GM12878 (cell line): ENCODE data around the gene GPT2. TPM values are rescaled to one million over a fixed set of nuclear protein-coding genes. Genes with fewer than 3 reads are reported as not detected.

Experiments used
- ATAC-seq: fragments of 200-7000 bp; cut with Tn5 transposase; 3 replicates; pipeline ENCODE4 v1.9.1; 2020; ENCODE audit warnings: mild to moderate bottlenecking, moderate library complexity
- BruUV-seq: library from RNA; stranded (reverse); fragments of 400-500 nt; replicated peaks from 2 replicates; lab custom pipeline; 2021; lab: Mats Ljungman, UMichigan
- CTCF ChIA-PET: fragments of 300-600 bp; sonication (Branson Sonifier 250); formaldehyde crosslinking; extraction: SDS; loops from one replicate; lab custom pipeline; 2021; ENCODE audit warnings: inconsistent platforms; lab: Yijun Ruan, JAX
- POLR2A ChIA-PET: fragments of 350-600 bp; formaldehyde crosslinking; extraction: SDS; loops from one replicate; lab custom pipeline; 2021; ENCODE audit warnings: inconsistent platforms; lab: Charles Lee
- RAD21 ChIA-PET: fragments of 300-600 bp; sonication (Branson Sonifier 250); formaldehyde crosslinking; loops from one replicate; lab custom pipeline; 2023; ENCODE audit warnings: antibody characterized with exemption; ENCODE audit not compliant: unreplicated experiment; lab: Charles Lee
- SMC1A ChIA-PET: fragments of 300-600 bp; sonication (Branson Sonifier 250); formaldehyde crosslinking; loops from one replicate; lab custom pipeline; 2023; ENCODE audit not compliant: unreplicated experiment, uncharacterized antibody; lab: Charles Lee
- DNase-seq: peaks from one replicate; pipeline ENCODE4 v3.0.0-alpha.2; 2011; ENCODE audit warnings: low read depth, low spot score
- FAIRE-seq: peaks from 3 replicates; lab custom pipeline; 2011; peaks lifted over from hg19 to GRCh38; lab: Jason Lieb, UNC
- H2AFZ ChIP-seq: 2 replicates; pipeline ENCODE4 v1.6.0; 2011; ENCODE audit warnings: low read depth, low read length, control low read depth; ENCODE audit not compliant: control insufficient read depth
- H3K27ac ChIP-seq: 2 replicates; pipeline ENCODE4 v1.5.1; 2011; ENCODE audit warnings: control low read depth; ENCODE audit not compliant: control insufficient read depth, insufficient read depth
- H3K27me3 ChIP-seq, 2 experiments: replicated peaks in 1 of 2; 2 replicates each; pipeline versions ENCODE4 v1.6.0 to v1.6.1; 2011; ENCODE audit warnings: low read length in 1 of 2; ENCODE audit not compliant: control insufficient read depth in 2 of 2, insufficient read depth in 2 of 2
- H3K36me3 ChIP-seq, 2 experiments: 2 replicates each; pipeline ENCODE4 v1.5.1; 2011; ENCODE audit warnings: low read length in 1 of 2; ENCODE audit not compliant: control insufficient read depth in 2 of 2, insufficient read depth in 2 of 2
- H3K4me1 ChIP-seq: 2 replicates; pipeline ENCODE4 v1.6.1; 2011; ENCODE audit warnings: mild to moderate bottlenecking, low read length, moderate library complexity, mixed read lengths; ENCODE audit not compliant: control insufficient read depth, insufficient read depth
- H3K4me2 ChIP-seq: 2 replicates; pipeline ENCODE4 v1.6.0; 2011; ENCODE audit warnings: control low read depth; ENCODE audit not compliant: control insufficient read depth, insufficient read depth
- H3K4me3 ChIP-seq: fragments of 200-600 bp; sonication (generic); 2 replicates; pipeline ENCODE4 v1.5.1; 2016
- H3K79me2 ChIP-seq: 2 replicates; pipeline ENCODE4 v1.6.0; 2011; ENCODE audit warnings: low read length; ENCODE audit not compliant: control insufficient read depth, insufficient read depth
- H3K9ac ChIP-seq: 2 replicates; pipeline ENCODE4 v1.8.0; 2011; ENCODE audit warnings: low read length, control low read depth, mixed read lengths; ENCODE audit not compliant: control insufficient read depth, insufficient read depth
- H3K9me3 ChIP-seq: replicated peaks from 3 replicates; pipeline ENCODE4 v1.5.1; 2011; ENCODE audit warnings: mild to moderate bottlenecking, low read length; ENCODE audit not compliant: control insufficient read depth, insufficient read depth
- H4K20me1 ChIP-seq: 2 replicates; pipeline ENCODE4 v1.6.0; 2011; ENCODE audit not compliant: control insufficient read depth, insufficient read depth
- BHLHE40 ChIP-seq, 2 experiments: fragments of 450-650 bp in 1 of 2; IDR thresholded peaks; 2 replicates each; pipeline ENCODE4 v1.6.1; 2011 to 2017; ENCODE audit warnings: low read depth in 2 of 2, borderline replicate concordance in 1 of 2, improper control_type of control experiment in 1 of 2, low read length in 1 of 2, mild to moderate bottlenecking in 1 of 2
- FOXM1 ChIP-seq: IDR thresholded peaks from 2 replicates; pipeline ENCODE4 v1.6.1; 2012; ENCODE audit warnings: low read depth, mild to moderate bottlenecking, inconsistent platforms, low read length, moderate library complexity
- HCFC1 ChIP-seq: fragments of 150-350 bp; IDR thresholded peaks from 2 replicates; pipeline ENCODE4 v1.6.1; 2014; ENCODE audit warnings: low read length
- HDAC6 ChIP-seq: fragments of 200-600 bp; sonication (generic); IDR thresholded peaks from one replicate; pipeline ENCODE4 v1.8.0; 2017; ENCODE audit warnings: antibody characterized with exemption; ENCODE audit not compliant: unreplicated experiment
- JUNB ChIP-seq: IDR thresholded peaks from 2 replicates; pipeline ENCODE4 v1.6.1; 2016; ENCODE audit warnings: antibody characterized with exemption, mild to moderate bottlenecking
- YY1 ChIP-seq: IDR thresholded peaks from 2 replicates; pipeline ENCODE4 v1.6.1; 2011; ENCODE audit warnings: low read depth, mild to moderate bottlenecking, low read length
- WGBS: methylation state at CpG from one replicate; pipeline ENCODE4 v1.1.6; 2016; ENCODE audit warnings: low lambda C conversion rate; ENCODE audit not compliant: insufficient replicate concordance, insufficient coverage; ENCODE audit errors: missing lambda C conversion rate; 5-methylcytosine and 5-hydroxymethylcytosine counted together
- in situ Hi-C: fragments of 300-500 bp; cut with MboI; formaldehyde crosslinking; loops from 9 replicates; pipeline ENCODE4 v1.14.3; 2018; ENCODE audit warnings: mixed read lengths
- intact Hi-C: fragments of 100-400 bp; cut with micrococcal nuclease; formaldehyde crosslinking; loops from one replicate; pipeline ENCODE4 v1.14.2; 2022; ENCODE audit not compliant: unreplicated experiment
- polyA plus RNA-seq, 11 experiments: library from polyadenylated mRNA; depleted of rRNA in 4 of 11; unstranded in 6 of 11; stranded (reverse) in 5 of 11; fragments of >200 nt; fragmentation: Nextera tagmentation in 4 of 11; fragmentation: Illumina TruSeq in 1 of 11; extraction: Ambion mirVana in 4 of 11; extraction: Trizol in 1 of 11; gene quantifications; 1 replicate in 1 of 11; 2 replicates in 10 of 11; pipeline versions ENCODE4 v1.2.1 to v1.2.3, GENCODE V29; 2011 to 2016; ENCODE audit warnings: inconsistent platforms in 2 of 11, missing spikeins in 2 of 11, low read depth in 1 of 11
- total RNA-seq, 4 experiments: library from RNA; depleted of rRNA in 3 of 4; stranded (reverse); fragments of >200 nt in 3 of 4; fragmentation: Illumina TruSeq in 1 of 4; extraction: Trizol in 1 of 4; gene quantifications; 2 replicates each; pipeline versions ENCODE4 v1.2.1 to v1.2.3, GENCODE V29; 2013 to 2021
- TF ChIP-seq, protein P1 (sequence below): IDR thresholded peaks from 2 replicates; pipeline ENCODE4 v1.6.1; 2012; ENCODE audit warnings: low read depth, low read length, improper control_type of control experiment
- TF ChIP-seq, protein P2 (sequence below): fragments of 450-650 bp; conservative IDR thresholded peaks from 2 replicates; pipeline ENCODE4 v1.6.1; 2017; ENCODE audit warnings: mild to moderate bottlenecking, moderate library complexity
- TF ChIP-seq, protein P3 (sequence below): fragments of 450-650 bp; IDR thresholded peaks from 2 replicates; pipeline ENCODE4 v1.6.1; 2017; ENCODE audit warnings: mild to moderate bottlenecking, moderate library complexity
- TF ChIP-seq, protein P4 (sequence below): fragments of 450-650 bp; IDR thresholded peaks from 2 replicates; pipeline ENCODE4 v1.6.1; 2017; ENCODE audit warnings: antibody characterized with exemption, mild to moderate bottlenecking, moderate library complexity

Gene GPT2
- total and polyA plus RNA-seq, 10 of the 15 experiments (the other 5 are each of a cell fraction or from before 2014, with no cell fraction given) = 0.45 to 9.9 (median 4.3) TPM

DNA sequence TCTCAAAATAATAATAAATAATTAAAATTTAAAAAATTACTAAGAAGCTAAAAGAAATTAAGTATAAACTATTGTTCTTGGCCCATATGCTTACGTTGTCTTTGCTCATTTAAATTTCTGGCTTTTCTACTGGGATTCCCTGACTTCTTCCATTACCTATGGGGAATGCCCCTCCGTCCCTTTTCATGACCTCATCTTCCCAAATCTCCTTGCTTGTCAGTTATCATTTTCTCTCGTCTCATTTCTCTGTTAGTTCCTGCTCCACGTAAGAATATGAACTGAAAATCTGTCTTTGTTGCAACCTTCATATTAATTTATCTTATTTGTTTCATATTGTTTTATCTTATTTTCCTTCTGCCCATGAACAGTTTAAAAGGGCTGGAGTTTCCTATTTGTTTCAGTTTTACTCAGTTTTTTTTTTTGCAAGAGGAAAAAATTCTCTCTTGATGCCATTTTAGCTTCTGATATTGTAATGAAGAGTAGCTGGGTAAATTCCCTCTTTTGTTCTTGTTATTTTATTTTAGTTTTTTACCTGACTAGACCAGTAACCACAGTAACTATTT lies 91.8 kb downstream of the GPT2 start (continued):
- TF ChIP-seq HDAC6 = no peak

DNA sequence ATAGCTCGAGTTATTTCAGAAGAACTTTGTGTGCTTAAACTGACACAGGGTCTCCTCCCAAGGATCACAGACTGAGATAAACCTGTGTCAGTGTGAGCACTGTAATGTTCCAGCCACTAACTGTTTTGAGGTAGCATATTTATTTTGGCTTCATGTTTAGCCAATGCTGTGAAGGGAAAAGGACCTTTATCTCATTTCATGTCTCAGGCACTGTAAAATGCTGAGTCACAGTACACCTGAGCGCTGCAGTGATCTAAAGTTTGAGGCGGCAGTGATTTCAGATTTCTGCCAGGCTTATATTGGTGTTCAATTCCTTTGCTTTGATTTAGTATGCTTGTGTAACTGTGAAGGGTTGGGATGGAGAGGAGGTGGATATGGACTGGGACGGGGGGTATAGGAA lies 92.4 kb downstream of the GPT2 start:
- FAIRE-seq = no peak
- H3K4me1 ChIP-seq = peaks cover 23% of the 10 kb centered on the region
- H3K27ac ChIP-seq = peak overlapping the region; percentile 89
- peak overlapping the region; percentile 96 for H3K4me2 ChIP-seq
- no peaks in the 10 kb centered on the region for H4K20me1 ChIP-seq
- peak overlapping the region; percentile 86 for H2AFZ ChIP-seq
- WGBS = 3% methylated on average over 4 of the region's 4 CpGs
- H3K36me3 ChIP-seq = no peaks in the 10 kb centered on the region
- in situ Hi-C loops = no loop called here
- ChIA-PET POLR2A (interaction anchor here (0.6 to 1.6 kb wide), 4 partner anchors 18 to 160 kb away, joined by 3 to 5 read pairs (median 4); no protein-coding TSS in a partner anchor), RAD21 (interaction anchor here (0.7 to 4.6 kb wide), 5 partner anchors 42 to 1125 kb away, joined by 3 to 29 read pairs (median 5); partner anchors contain the start of gene NETO2), SMC1A (interaction anchor here (1.0 to 4.2 kb wide), 6 partner anchors 10 to 166 kb away, joined by 3 to 31 read pairs (median 4); no protein-coding TSS in a partner anchor), CTCF (interaction anchor here (1.3 to 3.1 kb wide), 2 partner anchors 43 to 61 kb away, joined by 6 to 17 read pairs; no protein-coding TSS in a partner anchor)
- no peaks in the 10 kb centered on the region for H3K27me3 ChIP-seq
- no peak for DNase-seq
- BruUV-seq = no TSS peak
- intact Hi-C loops = no loop called here
- H3K9me3 ChIP-seq = no peaks in the 10 kb centered on the region
- peaks cover 35% of the 10 kb centered on the region for H3K79me2 ChIP-seq
- peak overlapping the region; percentile 62 for H3K9ac ChIP-seq
- H3K4me3 ChIP-seq = peak overlapping the region; percentile 0; the same call in 1 of the 2 replicates
- ATAC-seq = no peak
- TF ChIP-seq FOXM1 (0 out of 2 replicates have a peak, but pooled peaks have one; percentile 8), JUNB (no peak), HCFC1 (no peak), YY1 (no peak), BHLHE40 (IDR thresholded peaks at IDR 0.05; ENCODE audit: borderline replicate concordance in 1 of 2, low read depth in 2 of 2, low read length in 1 of 2) (0 out of 4 replicates have a peak, but pooled peaks of 1 of the 2 experiments have one; percentile 9)
- TF ChIP-seq, protein P1, sequence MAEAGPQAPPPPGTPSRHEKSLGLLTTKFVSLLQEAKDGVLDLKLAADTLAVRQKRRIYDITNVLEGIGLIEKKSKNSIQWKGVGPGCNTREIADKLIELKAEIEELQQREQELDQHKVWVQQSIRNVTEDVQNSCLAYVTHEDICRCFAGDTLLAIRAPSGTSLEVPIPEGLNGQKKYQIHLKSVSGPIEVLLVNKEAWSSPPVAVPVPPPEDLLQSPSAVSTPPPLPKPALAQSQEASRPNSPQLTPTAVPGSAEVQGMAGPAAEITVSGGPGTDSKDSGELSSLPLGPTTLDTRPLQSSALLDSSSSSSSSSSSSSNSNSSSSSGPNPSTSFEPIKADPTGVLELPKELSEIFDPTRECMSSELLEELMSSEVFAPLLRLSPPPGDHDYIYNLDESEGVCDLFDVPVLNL = no peak
- TF ChIP-seq, protein P2, sequence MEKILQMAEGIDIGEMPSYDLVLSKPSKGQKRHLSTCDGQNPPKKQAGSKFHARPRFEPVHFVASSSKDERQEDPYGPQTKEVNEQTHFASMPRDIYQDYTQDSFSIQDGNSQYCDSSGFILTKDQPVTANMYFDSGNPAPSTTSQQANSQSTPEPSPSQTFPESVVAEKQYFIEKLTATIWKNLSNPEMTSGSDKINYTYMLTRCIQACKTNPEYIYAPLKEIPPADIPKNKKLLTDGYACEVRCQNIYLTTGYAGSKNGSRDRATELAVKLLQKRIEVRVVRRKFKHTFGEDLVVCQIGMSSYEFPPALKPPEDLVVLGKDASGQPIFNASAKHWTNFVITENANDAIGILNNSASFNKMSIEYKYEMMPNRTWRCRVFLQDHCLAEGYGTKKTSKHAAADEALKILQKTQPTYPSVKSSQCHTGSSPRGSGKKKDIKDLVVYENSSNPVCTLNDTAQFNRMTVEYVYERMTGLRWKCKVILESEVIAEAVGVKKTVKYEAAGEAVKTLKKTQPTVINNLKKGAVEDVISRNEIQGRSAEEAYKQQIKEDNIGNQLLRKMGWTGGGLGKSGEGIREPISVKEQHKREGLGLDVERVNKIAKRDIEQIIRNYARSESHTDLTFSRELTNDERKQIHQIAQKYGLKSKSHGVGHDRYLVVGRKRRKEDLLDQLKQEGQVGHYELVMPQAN = no peak
- TF ChIP-seq, protein P3, sequence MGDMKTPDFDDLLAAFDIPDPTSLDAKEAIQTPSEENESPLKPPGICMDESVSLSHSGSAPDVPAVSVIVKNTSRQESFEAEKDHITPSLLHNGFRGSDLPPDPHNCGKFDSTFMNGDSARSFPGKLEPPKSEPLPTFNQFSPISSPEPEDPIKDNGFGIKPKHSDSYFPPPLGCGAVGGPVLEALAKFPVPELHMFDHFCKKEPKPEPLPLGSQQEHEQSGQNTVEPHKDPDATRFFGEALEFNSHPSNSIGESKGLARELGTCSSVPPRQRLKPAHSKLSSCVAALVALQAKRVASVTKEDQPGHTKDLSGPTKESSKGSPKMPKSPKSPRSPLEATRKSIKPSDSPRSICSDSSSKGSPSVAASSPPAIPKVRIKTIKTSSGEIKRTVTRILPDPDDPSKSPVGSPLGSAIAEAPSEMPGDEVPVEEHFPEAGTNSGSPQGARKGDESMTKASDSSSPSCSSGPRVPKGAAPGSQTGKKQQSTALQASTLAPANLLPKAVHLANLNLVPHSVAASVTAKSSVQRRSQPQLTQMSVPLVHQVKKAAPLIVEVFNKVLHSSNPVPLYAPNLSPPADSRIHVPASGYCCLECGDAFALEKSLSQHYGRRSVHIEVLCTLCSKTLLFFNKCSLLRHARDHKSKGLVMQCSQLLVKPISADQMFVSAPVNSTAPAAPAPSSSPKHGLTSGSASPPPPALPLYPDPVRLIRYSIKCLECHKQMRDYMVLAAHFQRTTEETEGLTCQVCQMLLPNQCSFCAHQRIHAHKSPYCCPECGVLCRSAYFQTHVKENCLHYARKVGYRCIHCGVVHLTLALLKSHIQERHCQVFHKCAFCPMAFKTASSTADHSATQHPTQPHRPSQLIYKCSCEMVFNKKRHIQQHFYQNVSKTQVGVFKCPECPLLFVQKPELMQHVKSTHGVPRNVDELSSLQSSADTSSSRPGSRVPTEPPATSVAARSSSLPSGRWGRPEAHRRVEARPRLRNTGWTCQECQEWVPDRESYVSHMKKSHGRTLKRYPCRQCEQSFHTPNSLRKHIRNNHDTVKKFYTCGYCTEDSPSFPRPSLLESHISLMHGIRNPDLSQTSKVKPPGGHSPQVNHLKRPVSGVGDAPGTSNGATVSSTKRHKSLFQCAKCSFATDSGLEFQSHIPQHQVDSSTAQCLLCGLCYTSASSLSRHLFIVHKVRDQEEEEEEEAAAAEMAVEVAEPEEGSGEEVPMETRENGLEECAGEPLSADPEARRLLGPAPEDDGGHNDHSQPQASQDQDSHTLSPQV = no peak
- TF ChIP-seq, protein P4, sequence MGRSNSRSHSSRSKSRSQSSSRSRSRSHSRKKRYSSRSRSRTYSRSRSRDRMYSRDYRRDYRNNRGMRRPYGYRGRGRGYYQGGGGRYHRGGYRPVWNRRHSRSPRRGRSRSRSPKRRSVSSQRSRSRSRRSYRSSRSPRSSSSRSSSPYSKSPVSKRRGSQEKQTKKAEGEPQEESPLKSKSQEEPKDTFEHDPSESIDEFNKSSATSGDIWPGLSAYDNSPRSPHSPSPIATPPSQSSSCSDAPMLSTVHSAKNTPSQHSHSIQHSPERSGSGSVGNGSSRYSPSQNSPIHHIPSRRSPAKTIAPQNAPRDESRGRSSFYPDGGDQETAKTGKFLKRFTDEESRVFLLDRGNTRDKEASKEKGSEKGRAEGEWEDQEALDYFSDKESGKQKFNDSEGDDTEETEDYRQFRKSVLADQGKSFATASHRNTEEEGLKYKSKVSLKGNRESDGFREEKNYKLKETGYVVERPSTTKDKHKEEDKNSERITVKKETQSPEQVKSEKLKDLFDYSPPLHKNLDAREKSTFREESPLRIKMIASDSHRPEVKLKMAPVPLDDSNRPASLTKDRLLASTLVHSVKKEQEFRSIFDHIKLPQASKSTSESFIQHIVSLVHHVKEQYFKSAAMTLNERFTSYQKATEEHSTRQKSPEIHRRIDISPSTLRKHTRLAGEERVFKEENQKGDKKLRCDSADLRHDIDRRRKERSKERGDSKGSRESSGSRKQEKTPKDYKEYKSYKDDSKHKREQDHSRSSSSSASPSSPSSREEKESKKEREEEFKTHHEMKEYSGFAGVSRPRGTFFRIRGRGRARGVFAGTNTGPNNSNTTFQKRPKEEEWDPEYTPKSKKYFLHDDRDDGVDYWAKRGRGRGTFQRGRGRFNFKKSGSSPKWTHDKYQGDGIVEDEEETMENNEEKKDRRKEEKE = no peak
